Fibroblast of lung (primary cell): Measurements from ENCODE around the gene HMCN2. TPM values are rescaled to one million over a fixed set of nuclear protein-coding genes. Genes with fewer than 3 reads are reported as not detected.

Experiments
- DNase-seq, 2 donors: peaks; one replicate each; pipeline versions ENCODE4 v3.0.0 to v3.0.0-alpha.2; 2010; ENCODE audit warnings: low read depth in 2 of 2
- H2AFZ ChIP-seq: 2 replicates; pipeline ENCODE4 v1.5.1; 2012; ENCODE audit warnings: low read length, control low read depth, inconsistent platforms
- H3K27ac ChIP-seq: 2 replicates; pipeline ENCODE4 v1.5.1; 2011; ENCODE audit warnings: low read length, control low read depth; ENCODE audit not compliant: insufficient read depth
- H3K27me3 ChIP-seq: 2 replicates; pipeline ENCODE4 v1.5.1; 2011; ENCODE audit warnings: mild to moderate bottlenecking, low read length; ENCODE audit not compliant: control insufficient read depth, insufficient read depth
- H3K36me3 ChIP-seq: 2 replicates; pipeline ENCODE4 v1.5.1; 2011; ENCODE audit warnings: low read length; ENCODE audit not compliant: control insufficient read depth, insufficient read depth
- H3K4me1 ChIP-seq: 2 replicates; pipeline ENCODE4 v1.5.1; 2011; ENCODE audit warnings: low read length; ENCODE audit not compliant: control insufficient read depth, insufficient read depth; ENCODE audit errors: extremely low read depth
- H3K4me2 ChIP-seq: 2 replicates; pipeline ENCODE4 v1.5.1; 2011; ENCODE audit warnings: low read length, control low read depth; ENCODE audit not compliant: insufficient read depth; ENCODE audit errors: extremely low read depth
- H3K4me3 ChIP-seq, 4 experiments: fragments of 200-600 bp in 1 of 4; sonication (generic) in 1 of 4; replicated peaks in 1 of 4; 2 replicates each; pipeline ENCODE4 v1.5.1; 2011 to 2016; ENCODE audit warnings: low read length in 4 of 4, low read depth in 3 of 4, mild to moderate bottlenecking in 3 of 4, control low read depth in 2 of 4, inconsistent platforms in 1 of 4, mixed read lengths in 1 of 4; ENCODE audit not compliant: insufficient read depth in 1 of 4; ENCODE audit errors: control extremely low read depth in 1 of 4
- H3K79me2 ChIP-seq: 2 replicates; pipeline ENCODE4 v1.5.1; 2012; ENCODE audit warnings: mild to moderate bottlenecking, low read length, inconsistent platforms; ENCODE audit not compliant: control insufficient read depth, insufficient read depth
- H3K9ac ChIP-seq: 2 replicates; pipeline ENCODE4 v1.5.1; 2011; ENCODE audit warnings: mild to moderate bottlenecking, low read length, control low read depth; ENCODE audit not compliant: insufficient read depth
- H3K9me3 ChIP-seq: 2 replicates; pipeline ENCODE4 v1.5.1; 2012; ENCODE audit warnings: low read depth, low read length; ENCODE audit not compliant: control insufficient read depth, insufficient read depth
- H4K20me1 ChIP-seq: 2 replicates; pipeline ENCODE4 v1.5.1; 2011; ENCODE audit warnings: low read length; ENCODE audit not compliant: control insufficient read depth, insufficient read depth; ENCODE audit errors: extremely low read depth
- CTCF ChIP-seq, 2 donors: IDR thresholded peaks in 1 of 2; conservative IDR thresholded peaks in 1 of 2; 1 replicate in 1 of 2; 2 replicates in 1 of 2; pipeline ENCODE4 v1.5.1; 2011 to 2012; ENCODE audit warnings: low read length in 2 of 2, control low read depth in 1 of 2, inconsistent platforms in 1 of 2, low read depth in 1 of 2, mild to moderate bottlenecking in 1 of 2
- EZH2 ChIP-seq: IDR thresholded peaks from 2 replicates; pipeline ENCODE4 v1.5.1; 2012; ENCODE audit warnings: low read length, control low read depth, mild to moderate bottlenecking; ENCODE audit errors: missing control alignments
- polyA plus RNA-seq, 2 donors: library from polyadenylated mRNA; depleted of rRNA in 1 of 2; stranded (reverse) in 1 of 2; unstranded in 1 of 2; fragments of >200 nt; gene quantifications; 2 replicates each; pipeline ENCODE4 v1.2.1, GENCODE V29; 2011 to 2012; ENCODE audit warnings: missing spikeins in 1 of 2
- total RNA-seq: library from RNA; depleted of rRNA; stranded (reverse); fragments of >200 nt; gene quantifications from 2 replicates; pipeline ENCODE4 v1.2.1, GENCODE V29; 2014

HMCN2 gene
- total and polyA plus RNA-seq, 2 donors (not counting 1 experiment from before 2014, with no cell fraction given): under 0.01 TPM; not detected in 1

- Histone ChIP-seq H3K4me1 (peaks cover 2% of the 10 kb centered on the region), H3K36me3 (no peaks in the 10 kb centered on the region), H3K9me3 (no peaks in the 10 kb centered on the region), H3K4me3 (no peak overlapping the region), H2AFZ (no peak overlapping the region), H3K27me3 (no peaks in the 10 kb centered on the region), H3K4me2 (no peak overlapping the region), H3K27ac (no peak overlapping the region), H3K9ac (no peak overlapping the region), H3K79me2 (no peaks in the 10 kb centered on the region), H4K20me1 (no peaks in the 10 kb centered on the region)
- TF ChIP-seq CTCF (conservative IDR thresholded peaks at IDR 0.05 in 1 of 2, IDR thresholded peaks at IDR 0.05 in 1 of 2; ENCODE audit: low read depth in 1 of 2, low read length in 2 of 2) (no peak), EZH2 (no peak)
- no peak for DNase-seq
Observed at GRCh38 chr9:130243882-130244170, 21.7 kb upstream of the HMCN2 start.

GRCh38 chr9:130244548-130245165 lies 20.9 kb upstream of the HMCN2 start:
- DNase-seq: no peak
- no peaks in the 10 kb centered on the region for H4K20me1 ChIP-seq
- H3K27me3 ChIP-seq: no peaks in the 10 kb centered on the region
- H3K9ac ChIP-seq: no peak overlapping the region
- H2AFZ ChIP-seq: no peak overlapping the region
- no peak overlapping the region for H3K27ac ChIP-seq
- no peak overlapping the region for H3K4me3 ChIP-seq
- peaks cover 2% of the 10 kb centered on the region for H3K4me1 ChIP-seq
- no peaks in the 10 kb centered on the region for H3K9me3 ChIP-seq
- H3K79me2 ChIP-seq: no peaks in the 10 kb centered on the region
- no peak overlapping the region for H3K4me2 ChIP-seq
- TF ChIP-seq EZH2: no peak
- TF ChIP-seq CTCF (conservative IDR thresholded peaks at IDR 0.05 in 1 of 2, IDR thresholded peaks at IDR 0.05 in 1 of 2; ENCODE audit: low read depth in 1 of 2, low read length in 2 of 2): no peak
- H3K36me3 ChIP-seq: no peaks in the 10 kb centered on the region

- no peak for DNase-seq
- no peaks in the 10 kb centered on the region for H3K79me2 ChIP-seq
- no peak overlapping the region for H2AFZ ChIP-seq
- H3K9ac ChIP-seq: no peak overlapping the region
- no peaks in the 10 kb centered on the region for H4K20me1 ChIP-seq
- H3K9me3 ChIP-seq: no peaks in the 10 kb centered on the region
- H3K27ac ChIP-seq: no peak overlapping the region
- H3K4me1 ChIP-seq: no peaks in the 10 kb centered on the region
- no peak overlapping the region for H3K4me2 ChIP-seq
- TF ChIP-seq EZH2 (no peak), CTCF (conservative IDR thresholded peaks at IDR 0.05 in 1 of 2, IDR thresholded peaks at IDR 0.05 in 1 of 2; ENCODE audit: low read depth in 1 of 2, low read length in 2 of 2) (no peak)
- H3K4me3 ChIP-seq: no peak overlapping the region
- H3K36me3 ChIP-seq: no peaks in the 10 kb centered on the region
- no peaks in the 10 kb centered on the region for H3K27me3 ChIP-seq
Observed at GRCh38 chr9:130245474-130245873, 20.1 kb upstream of the HMCN2 start.
